HepG2 (cell line): Measurements from ENCODE around the gene MEA1. TPM values are rescaled to one million over a fixed set of nuclear protein-coding genes. Genes with fewer than 3 reads are reported as not detected.

Experiments used
- BRCA1 ChIP-seq: sonication (generic); formaldehyde crosslinking; IDR thresholded peaks from 2 replicates; pipeline ENCODE4 v1.4.0; 2020; ENCODE audit warnings: missing genetic modification reagents
- CCDC6 ChIP-seq: sonication (generic); formaldehyde crosslinking; IDR thresholded peaks from 2 replicates; pipeline ENCODE4 v1.8.1; 2022; ENCODE audit warnings: mild to moderate bottlenecking, missing genetic modification reagents, moderate library complexity
- FOSL2 ChIP-seq: sonication (generic); formaldehyde crosslinking; IDR thresholded peaks from 2 replicates; pipeline ENCODE4 v1.4.0; 2020; ENCODE audit warnings: missing genetic modification reagents
- HOXA3 ChIP-seq: sonication (generic); formaldehyde crosslinking; IDR thresholded peaks from 2 replicates; pipeline ENCODE4 v1.5.0; 2020; ENCODE audit warnings: missing genetic modification reagents
- LRRFIP1 ChIP-seq: sonication (generic); formaldehyde crosslinking; conservative IDR thresholded peaks from 2 replicates; pipeline ENCODE4 v1.4.0; 2020; ENCODE audit warnings: missing genetic modification reagents
- MYC ChIP-seq: sonication (generic); formaldehyde crosslinking; IDR thresholded peaks from 2 replicates; pipeline ENCODE4 v1.9.0; 2021; ENCODE audit warnings: missing genetic modification reagents, borderline replicate concordance
- NRL ChIP-seq: sonication (generic); formaldehyde crosslinking; IDR thresholded peaks from 2 replicates; pipeline ENCODE4 v1.5.0; 2020; ENCODE audit warnings: missing genetic modification reagents, mild to moderate bottlenecking, moderate library complexity, borderline replicate concordance
- SP140L ChIP-seq: sonication (generic); formaldehyde crosslinking; IDR thresholded peaks from 2 replicates; pipeline ENCODE4 v1.4.0; 2020; ENCODE audit warnings: missing genetic modification reagents, borderline replicate concordance
- STAT6 ChIP-seq: sonication (generic); formaldehyde crosslinking; IDR thresholded peaks from 2 replicates; pipeline ENCODE4 v1.4.0; 2020; ENCODE audit warnings: missing genetic modification reagents, mild to moderate bottlenecking, borderline replicate concordance
- TARDBP ChIP-seq: sonication (generic); formaldehyde crosslinking; IDR thresholded peaks from 2 replicates; pipeline ENCODE4 v1.8.0; 2022; ENCODE audit warnings: mild to moderate bottlenecking, missing genetic modification reagents
- THAP7 ChIP-seq: sonication (generic); formaldehyde crosslinking; IDR thresholded peaks from 2 replicates; pipeline ENCODE4 v1.8.1; 2023; ENCODE audit warnings: mild to moderate bottlenecking, missing genetic modification reagents
- ZNF160 ChIP-seq: sonication (generic); formaldehyde crosslinking; IDR thresholded peaks from 2 replicates; pipeline ENCODE4 v1.8.0; 2022; ENCODE audit warnings: mild to moderate bottlenecking, inconsistent platforms, missing genetic modification reagents
- ZNF20 ChIP-seq: sonication (generic); formaldehyde crosslinking; IDR thresholded peaks from 2 replicates; pipeline ENCODE4 v1.4.0; 2020; ENCODE audit warnings: mild to moderate bottlenecking, moderate library complexity, missing genetic modification reagents
- ZNF224 ChIP-seq: sonication (generic); formaldehyde crosslinking; IDR thresholded peaks from 2 replicates; pipeline ENCODE4 v1.5.0; 2020; ENCODE audit warnings: mild to moderate bottlenecking, missing genetic modification reagents
- ZNF552 ChIP-seq: sonication (generic); formaldehyde crosslinking; IDR thresholded peaks from 2 replicates; pipeline ENCODE4 v1.9.0; 2022; ENCODE audit warnings: missing genetic modification reagents, mild to moderate bottlenecking, borderline replicate concordance
- polyA plus RNA-seq, 8 experiments: library from polyadenylated mRNA; depleted of rRNA in 3 of 8; stranded (reverse) in 7 of 8; unstranded in 1 of 8; fragments of >200 nt; fragmentation: Illumina TruSeq in 4 of 8; extraction: Trizol in 4 of 8; gene quantifications; 2 replicates each; pipeline versions ENCODE4 v1.2.1 to v1.2.3, GENCODE V29; 2011 to 2016; ENCODE audit warnings: low read depth in 4 of 8, missing spikeins in 1 of 8, mixed read lengths in 1 of 8; ENCODE audit not compliant: insufficient read depth in 1 of 8
- total RNA-seq, 5 experiments: library from RNA; depleted of rRNA; stranded (reverse); fragments of >200 nt; fragmentation: Illumina TruSeq; extraction: Trizol; gene quantifications; 2 replicates each; pipeline ENCODE4 v1.2.3, GENCODE V29; 2016; ENCODE audit warnings: low read depth in 1 of 5
- TF ChIP-seq, protein P1 (sequence below): sonication (generic); formaldehyde crosslinking; conservative IDR thresholded peaks from 2 replicates; pipeline ENCODE4 v1.4.0; 2020; ENCODE audit warnings: missing genetic modification reagents
- TF ChIP-seq, protein P2 (sequence below): IDR thresholded peaks from 2 replicates; pipeline ENCODE4 v1.6.1; 2012; ENCODE audit warnings: low read length, improper control_type of control experiment

MEA1 gene
- total and polyA plus RNA-seq, 2 of the 13 experiments (the other 11 are each of a cell fraction or from before 2014, with no cell fraction given), result 75.6 to 86.2 TPM

- TF ChIP-seq, protein P1, sequence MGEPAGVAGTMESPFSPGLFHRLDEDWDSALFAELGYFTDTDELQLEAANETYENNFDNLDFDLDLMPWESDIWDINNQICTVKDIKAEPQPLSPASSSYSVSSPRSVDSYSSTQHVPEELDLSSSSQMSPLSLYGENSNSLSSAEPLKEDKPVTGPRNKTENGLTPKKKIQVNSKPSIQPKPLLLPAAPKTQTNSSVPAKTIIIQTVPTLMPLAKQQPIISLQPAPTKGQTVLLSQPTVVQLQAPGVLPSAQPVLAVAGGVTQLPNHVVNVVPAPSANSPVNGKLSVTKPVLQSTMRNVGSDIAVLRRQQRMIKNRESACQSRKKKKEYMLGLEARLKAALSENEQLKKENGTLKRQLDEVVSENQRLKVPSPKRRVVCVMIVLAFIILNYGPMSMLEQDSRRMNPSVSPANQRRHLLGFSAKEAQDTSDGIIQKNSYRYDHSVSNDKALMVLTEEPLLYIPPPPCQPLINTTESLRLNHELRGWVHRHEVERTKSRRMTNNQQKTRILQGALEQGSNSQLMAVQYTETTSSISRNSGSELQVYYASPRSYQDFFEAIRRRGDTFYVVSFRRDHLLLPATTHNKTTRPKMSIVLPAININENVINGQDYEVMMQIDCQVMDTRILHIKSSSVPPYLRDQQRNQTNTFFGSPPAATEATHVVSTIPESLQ (CRISPR knock-in tag), result 0 out of 2 replicates have a peak, but pooled peaks have one; percentile 45
- TF ChIP-seq, protein P2, sequence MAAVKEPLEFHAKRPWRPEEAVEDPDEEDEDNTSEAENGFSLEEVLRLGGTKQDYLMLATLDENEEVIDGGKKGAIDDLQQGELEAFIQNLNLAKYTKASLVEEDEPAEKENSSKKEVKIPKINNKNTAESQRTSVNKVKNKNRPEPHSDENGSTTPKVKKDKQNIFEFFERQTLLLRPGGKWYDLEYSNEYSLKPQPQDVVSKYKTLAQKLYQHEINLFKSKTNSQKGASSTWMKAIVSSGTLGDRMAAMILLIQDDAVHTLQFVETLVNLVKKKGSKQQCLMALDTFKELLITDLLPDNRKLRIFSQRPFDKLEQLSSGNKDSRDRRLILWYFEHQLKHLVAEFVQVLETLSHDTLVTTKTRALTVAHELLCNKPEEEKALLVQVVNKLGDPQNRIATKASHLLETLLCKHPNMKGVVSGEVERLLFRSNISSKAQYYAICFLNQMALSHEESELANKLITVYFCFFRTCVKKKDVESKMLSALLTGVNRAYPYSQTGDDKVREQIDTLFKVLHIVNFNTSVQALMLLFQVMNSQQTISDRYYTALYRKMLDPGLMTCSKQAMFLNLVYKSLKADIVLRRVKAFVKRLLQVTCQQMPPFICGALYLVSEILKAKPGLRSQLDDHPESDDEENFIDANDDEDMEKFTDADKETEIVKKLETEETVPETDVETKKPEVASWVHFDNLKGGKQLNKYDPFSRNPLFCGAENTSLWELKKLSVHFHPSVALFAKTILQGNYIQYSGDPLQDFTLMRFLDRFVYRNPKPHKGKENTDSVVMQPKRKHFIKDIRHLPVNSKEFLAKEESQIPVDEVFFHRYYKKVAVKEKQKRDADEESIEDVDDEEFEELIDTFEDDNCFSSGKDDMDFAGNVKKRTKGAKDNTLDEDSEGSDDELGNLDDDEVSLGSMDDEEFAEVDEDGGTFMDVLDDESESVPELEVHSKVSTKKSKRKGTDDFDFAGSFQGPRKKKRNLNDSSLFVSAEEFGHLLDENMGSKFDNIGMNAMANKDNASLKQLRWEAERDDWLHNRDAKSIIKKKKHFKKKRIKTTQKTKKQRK, result no peak
- TF ChIP-seq LRRFIP1 (CRISPR knock-in tag), result no peak
- TF ChIP-seq MYC, result peak; percentile 91
- 0 out of 2 replicates have a peak, but pooled peaks have one; percentile 29 for TF ChIP-seq NRL (CRISPR knock-in tag)
- no peak for TF ChIP-seq ZNF224 (CRISPR knock-in tag)
- peak; percentile 54; the same call in 1 of the 2 replicates for TF ChIP-seq FOSL2 (CRISPR knock-in tag)
- no peak for TF ChIP-seq ZNF20 (CRISPR knock-in tag)
- TF ChIP-seq TARDBP, result peak; percentile 88; the same call in 1 of the 2 replicates
- peak; percentile 86 for TF ChIP-seq HOXA3 (CRISPR knock-in tag)
- no peak for TF ChIP-seq THAP7 (CRISPR knock-in tag)
- peak; percentile 61; the same call in 1 of the 2 replicates for TF ChIP-seq STAT6 (CRISPR knock-in tag)
- no peak for TF ChIP-seq SP140L (CRISPR knock-in tag)
- no peak for TF ChIP-seq ZNF552 (CRISPR knock-in tag)
- 0 out of 2 replicates have a peak, but pooled peaks have one; percentile 46 for TF ChIP-seq ZNF160 (CRISPR knock-in tag)
- TF ChIP-seq BRCA1 (CRISPR knock-in tag), result no peak
- no peak for TF ChIP-seq CCDC6 (CRISPR knock-in tag)
These were observed at the start of gene MEA1, which contains the start of gene KLHDC3 (continued) for GRCh38 chr6:43013843-43014433.
